Measurements from ENCODE around the gene DTNB. TPM values are rescaled to one million over a fixed set of nuclear protein-coding genes. Genes with fewer than 3 reads are reported as not detected.

Gene DTNB
- polyA plus RNA-seq, 1 donor from 2014 or later = 22.5 TPM

- Histone ChIP-seq H3K9me3 (ENCODE audit: low read length) (no peaks in the 10 kb centered on the region), H3K4me2 (ENCODE audit: low read length) (no peak overlapping the region)
Observed at GRCh38 chr2:25491966-25492532, 181.3 kb downstream of the DTNB start.

More at GRCh38 chr2:25491966-25492532, 181.3 kb downstream of the DTNB start:
- Histone ChIP-seq H3K36me3 (ENCODE audit: insufficient read depth, low read length) (no peaks in the 10 kb centered on the region), H3K4me3 (ENCODE audit: low read length) (no peak overlapping the region), H2AFZ (ENCODE audit: low read depth, low read length) (no peak overlapping the region), H3K79me2 (replicated peaks; ENCODE audit: insufficient read depth, low read length) (no peaks in the 10 kb centered on the region), H3K9ac (ENCODE audit: low read length) (no peak overlapping the region), H3F3A (ENCODE audit: insufficient read depth, low read length, poor library complexity, severe bottlenecking) (no peaks in the 10 kb centered on the region), H4K20me1 (ENCODE audit: insufficient read depth) (no peaks in the 10 kb centered on the region), H3K27me3 (ENCODE audit: insufficient read depth, low read depth, low read length) (no peaks in the 10 kb centered on the region), H3K9me2 (ENCODE audit: insufficient read depth, low read length) (no peaks in the 10 kb centered on the region), H3K27ac (ENCODE audit: low read length) (no peak overlapping the region)
- TF ChIP-seq SMC3 (conservative IDR thresholded peaks at IDR 0.05; ENCODE audit: poor library complexity) (no peak), EZH2 (IDR thresholded peaks at IDR 0.05; ENCODE audit: borderline replicate concordance, insufficient read depth, low read length, poor library complexity, severe bottlenecking) (no peak), RAD21 (conservative IDR thresholded peaks at IDR 0.05) (no peak), EP300 (conservative IDR thresholded peaks at IDR 0.05; ENCODE audit: poor library complexity, severe bottlenecking) (no peak), REST (IDR thresholded peaks at IDR 0.05; ENCODE audit: borderline replicate concordance) (no peak), TAF1 (IDR thresholded peaks at IDR 0.05; ENCODE audit: low read depth) (no peak), POLR2AphosphoS5 (IDR thresholded peaks at IDR 0.05) (no peak), CTCF (IDR thresholded peaks at IDR 0.05; ENCODE audit: poor library complexity, severe bottlenecking) (no peak), MXI1 (conservative IDR thresholded peaks at IDR 0.05; ENCODE audit: poor library complexity, severe bottlenecking) (no peak)
